HFFc6 (cell line): Measurements from ENCODE around the gene NLRP12. TPM values are rescaled to one million over a fixed set of nuclear protein-coding genes. Genes with fewer than 3 reads are reported as not detected.
A peak's percentile ranks its signal among the peaks of the same experiment; 100 is the strongest.
"Not testable (repeated sequence)": the region's sequence is repeated elsewhere in the genome, so short reads cannot be mapped to it uniquely, and the experiment has no call there.

Source experiments
- DNase-seq: peaks from one replicate; pipeline ENCODE4 v3.0.0-alpha.2; 2018
- H3K27ac Mint-ChIP-seq: 2 replicates; pipeline ENCODE4 v1.8.0; 2020; ENCODE audit warnings: mild to moderate bottlenecking, mixed read lengths
- H3K27me3 Mint-ChIP-seq: 2 replicates; pipeline ENCODE4 v1.8.0; 2021; ENCODE audit warnings: mild to moderate bottlenecking, moderate library complexity, mixed read lengths; ENCODE audit not compliant: insufficient read depth
- H3K36me3 Mint-ChIP-seq: 2 replicates; pipeline ENCODE4 v1.8.0; 2021; ENCODE audit warnings: low read depth, mixed read lengths
- H3K4me1 Mint-ChIP-seq: 2 replicates; pipeline ENCODE4 v1.8.0; 2020; ENCODE audit warnings: low read depth, mixed read lengths
- H3K4me3 Mint-ChIP-seq: 2 replicates; pipeline ENCODE4 v1.8.0; 2020; ENCODE audit warnings: mild to moderate bottlenecking, moderate library complexity, mixed read lengths
- H3K9me3 Mint-ChIP-seq: 2 replicates; pipeline ENCODE4 v1.8.0; 2020; ENCODE audit warnings: mild to moderate bottlenecking, mixed read lengths
- CTCF ChIP-seq: fragments of 200-600 bp; sonication (generic); IDR thresholded peaks from 2 replicates; pipeline ENCODE4 v1.5.0; 2021; ENCODE audit warnings: antibody characterized with exemption, mild to moderate bottlenecking
- microRNA-seq: library from miRNA; unstranded; fragments of <30 nt; microRNA quantifications from one replicate; pipeline ENCODE4, GENCODE V29; 2019
- total RNA-seq, 6 experiments: library from RNA; stranded (reverse); fragmentation: NEBNext Ultra II Directional; extraction: Animal tissue kit (Norgen Biotek cat#: 25700); gene quantifications; 2 replicates in 1 of 6; 3 replicates in 5 of 6; pipeline ENCODE4 v1.2.3, GENCODE V29; 2021

NLRP12 gene
- total RNA-seq, 6 experiments from 2014 or later: not detected

- Mint-ChIP-seq H3K9me3 (no peaks in the 10 kb centered on the region; the same call in 1 of the 2 replicates), H3K4me3 (no peak overlapping the region), H3K27me3 (peaks cover 8% of the 10 kb centered on the region), H3K36me3 (no peaks in the 10 kb centered on the region), H3K4me1 (peaks cover 10% of the 10 kb centered on the region), H3K27ac (no peak overlapping the region)
- no peak for DNase-seq
- TF ChIP-seq CTCF: no peak
Measured at GRCh38 chr19:53773999-53774398, 50.1 kb downstream of the NLRP12 start.

- TF ChIP-seq CTCF: peak; percentile 87
- no peaks in the 10 kb centered on the region for H3K36me3 Mint-ChIP-seq
- H3K27ac Mint-ChIP-seq: no peak overlapping the region
- H3K27me3 Mint-ChIP-seq: peaks cover 8% of the 10 kb centered on the region
- H3K9me3 Mint-ChIP-seq: peaks cover 2% of the 10 kb centered on the region; the same call in 1 of the 2 replicates
- H3K4me1 Mint-ChIP-seq: peaks cover 10% of the 10 kb centered on the region
- H3K4me3 Mint-ChIP-seq: no peak overlapping the region
- DNase-seq: peak; percentile 58
Measured at GRCh38 chr19:53772943-53773342, 51.2 kb downstream of the NLRP12 start.

GRCh38 chr19:53771144-53771543, 53.0 kb downstream of the NLRP12 start:
- Mint-ChIP-seq H3K4me3 (no peak overlapping the region), H3K4me1 (peaks cover 10% of the 10 kb centered on the region), H3K27me3 (peaks cover 9% of the 10 kb centered on the region), H3K36me3 (no peaks in the 10 kb centered on the region), H3K9me3 (peaks cover 5% of the 10 kb centered on the region; the same call in 1 of the 2 replicates), H3K27ac (no peak overlapping the region)
- TF ChIP-seq CTCF: no peak
- no peak for DNase-seq

GRCh38 chr19:53769696-53770309, 54.3 kb downstream of the NLRP12 start:
- not testable (repeated sequence) for H3K27ac Mint-ChIP-seq

GRCh38 chr19:53768401-53768800, 55.7 kb downstream of the NLRP12 start:
- H3K27me3 Mint-ChIP-seq: peaks cover 7% of the 10 kb centered on the region
- no peak overlapping the region for H3K27ac Mint-ChIP-seq
- H3K9me3 Mint-ChIP-seq: peaks cover 9% of the 10 kb centered on the region; the same call in 1 of the 2 replicates
- no peaks in the 10 kb centered on the region for H3K36me3 Mint-ChIP-seq
- DNase-seq: no peak
- H3K4me3 Mint-ChIP-seq: no peak overlapping the region
- peaks cover 10% of the 10 kb centered on the region for H3K4me1 Mint-ChIP-seq
- no peak for TF ChIP-seq CTCF

More at GRCh38 chr19:53769696-53770309, 54.3 kb downstream of the NLRP12 start:
- DNase-seq, H3K4me3 Mint-ChIP-seq, H3K36me3 Mint-ChIP-seq, H3K9me3 Mint-ChIP-seq: not testable (repeated sequence)
- Mint-ChIP-seq H3K4me1 (peaks cover 10% of the 10 kb centered on the region), H3K27me3 (peaks cover 11% of the 10 kb centered on the region)

- H3K36me3 Mint-ChIP-seq, DNase-seq, H3K27me3 Mint-ChIP-seq, H3K4me3 Mint-ChIP-seq, H3K27ac Mint-ChIP-seq, H3K9me3 Mint-ChIP-seq, H3K4me1 Mint-ChIP-seq: not testable (repeated sequence)
Measured at GRCh38 chr19:53758991-53759390, 65.1 kb downstream of the NLRP12 start.

Small RNAs within 50 kb of the gene (microRNA-seq; reads per million reads assigned to microRNA genes)
- not detected for gene MIR1283-2
- not detected for gene MIR371A
- gene MIR372: not detected
- not detected for gene MIR373
- not detected for gene MIR516A1
- not detected for gene MIR516A2
- not detected for gene MIR519A1
- gene MIR521-1: not detected
- not detected for gene MIR522
- gene MIR527: not detected

Other genes starting within 250 kb of the NLRP12 start
- gene DPRX, start 192.3 kb downstream of the NLRP12 start, total RNA-seq: not detected
- 100 to 1,000 TPM; 304 to 350 (median 316) TPM for gene MYADM, start 43.6 kb upstream of the NLRP12 start, total RNA-seq
- under 1 TPM in 2 of 6 experiments, not detected in 4; 0.23 to 0.28 TPM for gene PRKCG, start 57.9 kb upstream of the NLRP12 start, total RNA-seq
- gene CACNG7, start 85.0 kb upstream of the NLRP12 start, total RNA-seq: 1 to 10 TPM in 1 of 6 experiments, under 1 TPM in 5; 0.38 to 1.2 (median 0.70) TPM
- gene CACNG8, start 138.6 kb upstream of the NLRP12 start, total RNA-seq: under 1 TPM; 0.09 to 0.48 (median 0.26) TPM
- gene CACNG6, start 167.3 kb upstream of the NLRP12 start, total RNA-seq: not detected
- gene VSTM1, start 239.6 kb upstream of the NLRP12 start, total RNA-seq: 1 to 10 TPM in 4 of 6 experiments, not detected in 2; 1.5 to 2.0 (median 1.8) TPM